Measurements from ENCODE around the gene CCDC40. TPM values are rescaled to one million over a fixed set of nuclear protein-coding genes. Genes with fewer than 3 reads are reported as not detected.
A peak's percentile ranks its signal among the peaks of the same experiment; 100 is the strongest.

The CCDC40 gene
- total RNA-seq, 2 experiments from 2014 or later: 0.20 to 0.84 TPM

DNA sequence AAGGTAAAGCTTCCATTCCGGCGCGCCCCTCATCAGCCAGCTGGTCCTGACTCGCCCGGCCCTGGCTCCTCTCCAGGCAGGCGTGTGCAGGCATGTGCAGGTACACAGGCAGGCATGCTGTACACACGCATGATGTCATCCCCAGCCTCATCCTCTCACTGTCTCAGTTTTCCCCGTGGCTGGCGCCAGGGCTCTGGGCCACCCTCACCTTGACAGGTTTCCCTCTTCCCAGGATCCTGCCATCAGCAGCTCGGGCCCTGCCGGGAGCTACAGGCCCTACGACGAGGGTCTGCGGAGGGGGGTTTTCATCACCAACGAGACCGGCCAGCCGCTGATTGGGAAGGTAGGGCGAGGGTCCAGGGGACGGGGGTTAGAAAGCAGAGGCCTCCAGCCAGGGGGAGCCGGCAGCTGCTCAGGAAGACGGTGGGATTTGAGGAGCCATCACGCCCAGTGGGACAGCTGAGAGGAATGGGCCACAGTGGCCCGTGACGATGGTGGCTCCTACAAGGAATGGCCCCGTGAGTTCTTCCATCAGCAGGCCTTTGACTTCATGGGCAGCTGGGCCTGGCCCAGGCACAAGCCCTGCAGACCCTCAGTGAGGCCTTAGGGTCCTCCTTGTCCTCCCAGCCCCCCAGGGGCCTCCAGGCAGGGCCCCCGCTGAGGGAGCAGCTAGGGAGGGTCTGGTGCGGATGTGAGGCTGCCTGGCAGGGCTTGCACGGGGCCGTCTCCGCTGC lies 73.4 kb downstream of the CCDC40 start:
- CTCF ChIA-PET: interaction anchor here (2.1 kb wide), 1 partner anchor 8 kb away, joined by 8 read pairs; the partner anchor contains the start of gene GAA
- ATAC-seq: no peak
- Mint-ChIP-seq H3K27me3 (no peaks in the 10 kb centered on the region), H3K36me3 (no peaks in the 10 kb centered on the region), H3K9me3 (ENCODE audit: low read depth) (no peaks in the 10 kb centered on the region), H3K4me3 (no peak overlapping the region), H3K27ac (no peak overlapping the region), H3K4me1 (no peaks in the 10 kb centered on the region)
- no peak for DNase-seq

DNA sequence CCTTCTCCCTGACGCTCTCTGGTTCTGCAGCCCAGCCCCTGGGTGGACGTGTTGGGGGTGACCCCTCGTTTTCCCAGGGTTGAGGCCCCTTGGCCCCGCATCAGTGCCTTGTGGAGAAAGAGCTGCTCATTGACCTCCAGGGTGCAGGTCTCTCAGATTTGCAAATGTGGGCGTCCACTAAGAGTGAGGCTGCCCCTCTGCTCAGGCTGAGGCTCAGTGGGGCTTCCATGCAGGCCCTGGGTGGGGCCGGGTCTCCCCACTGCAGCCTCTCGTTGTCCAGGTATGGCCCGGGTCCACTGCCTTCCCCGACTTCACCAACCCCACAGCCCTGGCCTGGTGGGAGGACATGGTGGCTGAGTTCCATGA lies 74.0 kb downstream of the CCDC40 start:
- no peak overlapping the region for H3K27ac Mint-ChIP-seq
- ATAC-seq: no peak
- no peak overlapping the region for H3K4me3 Mint-ChIP-seq

DNA sequence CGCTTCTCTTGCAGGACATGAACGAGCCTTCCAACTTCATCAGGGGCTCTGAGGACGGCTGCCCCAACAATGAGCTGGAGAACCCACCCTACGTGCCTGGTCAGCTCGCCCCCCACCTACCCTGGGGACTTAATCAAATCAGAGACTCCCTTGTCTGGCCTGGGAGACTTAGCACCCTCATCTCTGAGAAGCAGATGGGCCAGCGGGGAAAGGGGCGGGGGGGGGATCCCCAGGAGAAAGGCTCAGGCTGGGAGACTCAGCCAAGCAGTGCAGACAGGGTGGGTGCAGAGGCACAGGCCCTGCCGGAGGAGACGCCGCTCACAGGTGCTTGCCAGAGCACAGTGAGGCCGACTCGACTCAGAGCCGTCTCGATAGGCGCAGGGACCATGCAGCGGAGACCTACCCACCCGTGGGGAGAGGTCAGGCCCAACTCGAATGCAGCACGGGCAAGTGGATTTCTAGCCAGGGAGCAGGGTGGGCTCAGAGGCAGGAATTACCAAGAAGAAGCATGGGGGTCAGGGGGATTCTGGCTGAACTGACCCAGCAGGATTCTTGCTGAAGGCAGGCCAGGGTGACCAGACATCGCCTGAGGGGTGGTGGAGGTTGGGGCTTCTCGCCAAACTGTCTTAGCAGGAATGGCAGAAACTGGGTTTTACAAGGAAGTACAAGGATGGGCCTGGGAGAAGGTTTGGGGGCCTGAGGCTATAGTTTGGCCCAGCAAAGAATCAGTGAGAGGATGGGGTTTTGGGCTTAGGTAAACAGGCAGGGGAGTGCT lies 74.7 kb downstream of the CCDC40 start:
- no peak for DNase-seq
- CTCF ChIA-PET: interaction anchor here (2.1 kb wide), 1 partner anchor 10 kb away, joined by 8 read pairs; the partner anchor contains the start of gene GAA
- Mint-ChIP-seq H3K4me3 (no peak overlapping the region), H3K36me3 (no peaks in the 10 kb centered on the region), H3K9me3 (ENCODE audit: low read depth) (no peaks in the 10 kb centered on the region), H3K4me1 (no peaks in the 10 kb centered on the region), H3K27me3 (no peaks in the 10 kb centered on the region), H3K27ac (no peak overlapping the region)
- no peak for ATAC-seq

More for the DNA sequence above, 74.0 kb downstream of the CCDC40 start:
- H3K4me1 Mint-ChIP-seq: no peaks in the 10 kb centered on the region
- no peaks in the 10 kb centered on the region for H3K9me3 Mint-ChIP-seq (ENCODE audit: low read depth)
- no peaks in the 10 kb centered on the region for H3K36me3 Mint-ChIP-seq
- CTCF ChIA-PET: interaction anchor here (2.1 kb wide), 1 partner anchor 9 kb away, joined by 8 read pairs; the partner anchor contains the start of gene GAA
- no peak for DNase-seq
- no peaks in the 10 kb centered on the region for H3K27me3 Mint-ChIP-seq

DNA sequence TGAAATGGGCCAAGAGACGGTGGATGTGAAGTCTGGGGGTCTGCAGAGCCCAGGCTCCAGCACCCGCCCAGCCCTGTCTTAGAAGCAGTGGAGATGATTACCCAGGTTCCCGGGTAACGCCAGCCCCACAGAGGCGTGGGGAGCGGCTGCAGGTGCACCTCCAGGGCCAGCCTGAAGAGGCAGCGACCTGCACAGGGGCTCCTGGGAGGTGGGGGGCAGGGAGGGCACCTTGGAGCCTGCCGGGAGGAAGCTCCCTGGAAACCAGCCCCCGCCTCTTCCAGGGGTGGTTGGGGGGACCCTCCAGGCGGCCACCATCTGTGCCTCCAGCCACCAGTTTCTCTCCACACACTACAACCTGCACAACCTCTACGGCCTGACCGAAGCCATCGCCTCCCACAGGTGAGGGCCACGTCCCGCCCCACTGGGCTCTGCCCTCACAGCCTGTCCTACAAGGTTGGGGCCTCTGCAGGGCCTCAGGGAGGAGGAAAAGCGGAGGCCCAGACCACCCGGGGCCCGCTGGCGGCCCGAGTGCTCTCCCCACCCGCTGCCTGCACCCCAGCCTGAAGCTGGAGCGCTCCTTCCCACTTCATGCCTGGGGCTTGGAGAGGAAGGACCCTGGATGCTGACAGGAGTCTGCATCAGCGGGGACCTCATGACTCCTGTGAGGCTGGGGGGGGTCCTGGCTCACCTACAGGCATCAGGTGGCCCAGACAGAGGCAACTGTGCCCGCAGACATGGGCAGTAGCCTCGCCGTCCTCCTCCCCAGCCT lies 75.4 kb downstream of the CCDC40 start:
- Mint-ChIP-seq H3K27me3 (no peaks in the 10 kb centered on the region), H3K9me3 (ENCODE audit: low read depth) (no peaks in the 10 kb centered on the region), H3K27ac (no peak overlapping the region), H3K4me1 (no peaks in the 10 kb centered on the region), H3K4me3 (no peak overlapping the region), H3K36me3 (no peaks in the 10 kb centered on the region)
- ATAC-seq: peak; percentile 46
- CTCF ChIA-PET: interaction anchor here (1.1 kb wide), 1 partner anchor 30 kb away, joined by 3 read pairs; no protein-coding TSS in a partner anchor
- no peak for DNase-seq

DNA sequence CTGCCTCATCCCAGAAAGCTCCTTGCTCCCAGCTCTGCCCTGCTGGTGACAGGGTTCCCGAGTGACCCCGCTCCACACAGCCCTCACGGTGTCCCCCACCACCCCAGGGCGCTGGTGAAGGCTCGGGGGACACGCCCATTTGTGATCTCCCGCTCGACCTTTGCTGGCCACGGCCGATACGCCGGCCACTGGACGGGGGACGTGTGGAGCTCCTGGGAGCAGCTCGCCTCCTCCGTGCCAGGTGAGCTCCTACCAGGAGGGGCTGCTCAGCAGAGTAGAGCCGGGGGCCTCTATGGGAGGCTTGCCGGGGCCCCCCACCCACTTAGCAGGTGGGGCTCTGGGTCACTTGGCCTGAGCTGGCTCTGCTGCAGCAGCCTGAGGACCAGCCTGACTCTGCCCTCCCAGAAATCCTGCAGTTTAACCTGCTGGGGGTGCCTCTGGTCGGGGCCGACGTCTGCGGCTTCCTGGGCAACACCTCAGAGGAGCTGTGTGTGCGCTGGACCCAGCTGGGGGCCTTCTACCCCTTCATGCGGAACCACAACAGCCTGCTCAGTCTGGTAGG lies 76.1 kb downstream of the CCDC40 start:
- H3K27ac Mint-ChIP-seq: no peak overlapping the region
- H3K4me1 Mint-ChIP-seq: no peaks in the 10 kb centered on the region
- no peak for ATAC-seq
- H3K9me3 Mint-ChIP-seq (ENCODE audit: low read depth): no peaks in the 10 kb centered on the region
- H3K27me3 Mint-ChIP-seq: no peaks in the 10 kb centered on the region
- CTCF ChIA-PET: interaction anchor here (1.1 kb wide), 1 partner anchor 30 kb away, joined by 3 read pairs; no protein-coding TSS in a partner anchor
- H3K36me3 Mint-ChIP-seq: no peaks in the 10 kb centered on the region
- H3K4me3 Mint-ChIP-seq: no peak overlapping the region
- DNase-seq: no peak

DNA sequence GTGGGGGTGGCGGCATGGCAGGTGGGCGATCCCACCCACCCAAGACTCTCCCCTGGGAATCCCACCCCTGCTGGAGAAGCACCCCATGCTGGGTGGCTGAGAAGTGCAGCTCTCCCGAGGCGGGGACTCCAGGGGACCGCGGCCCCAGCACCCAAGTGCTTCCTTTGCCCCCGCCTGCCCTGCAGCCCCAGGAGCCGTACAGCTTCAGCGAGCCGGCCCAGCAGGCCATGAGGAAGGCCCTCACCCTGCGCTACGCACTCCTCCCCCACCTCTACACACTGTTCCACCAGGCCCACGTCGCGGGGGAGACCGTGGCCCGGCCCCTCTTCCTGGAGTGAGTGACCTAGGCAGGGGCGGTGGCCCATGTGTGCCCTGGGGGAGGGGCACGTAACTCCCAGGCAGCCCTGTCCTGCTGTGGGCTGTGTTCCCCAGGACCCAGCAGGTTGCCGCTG lies 76.6 kb downstream of the CCDC40 start:
- CTCF ChIA-PET: interaction anchor here (1.1 to 4.6 kb wide), 2 partner anchors 12 to 31 kb away, joined by 3 to 19 read pairs; partner anchors contain the start of gene GAA

DNA sequence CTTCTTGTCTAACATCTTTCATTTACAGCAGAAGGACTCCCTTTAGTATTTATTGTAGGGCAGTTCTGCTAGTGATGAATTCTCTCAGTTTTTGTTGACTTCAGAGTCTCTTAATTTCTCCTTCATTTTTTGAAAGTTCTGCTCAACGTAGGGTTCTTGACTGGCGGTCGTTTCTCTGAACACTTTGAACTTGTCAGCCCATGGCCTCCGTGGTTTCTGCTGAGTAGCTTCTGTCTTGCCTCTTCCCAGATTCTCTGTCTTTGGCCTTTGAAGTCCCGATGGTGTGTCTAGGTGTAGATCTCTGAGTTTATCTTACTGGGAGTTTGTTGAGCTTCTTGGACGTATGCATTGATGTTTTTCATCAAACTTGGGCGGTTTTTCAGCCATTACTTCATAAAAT lies 78.3 kb downstream of the CCDC40 start:
- no peak overlapping the region for H3K27ac Mint-ChIP-seq
- CTCF ChIA-PET: interaction anchor here (0.8 to 4.6 kb wide), 3 partner anchors 13 to 82 kb away, joined by 3 to 19 read pairs (median 5); partner anchors contain the start of gene GAA
- no peak for DNase-seq
- no peak overlapping the region for H3K4me3 Mint-ChIP-seq
- ATAC-seq: no peak
- H3K9me3 Mint-ChIP-seq (ENCODE audit: low read depth): no peaks in the 10 kb centered on the region
- H3K4me1 Mint-ChIP-seq: no peaks in the 10 kb centered on the region
- no peaks in the 10 kb centered on the region for H3K27me3 Mint-ChIP-seq
- no peaks in the 10 kb centered on the region for H3K36me3 Mint-ChIP-seq

More for the DNA sequence above, 76.6 kb downstream of the CCDC40 start:
- DNase-seq (no peak), ATAC-seq (no peak)
- H3K4me1 Mint-ChIP-seq: no peaks in the 10 kb centered on the region
- H3K27ac Mint-ChIP-seq: no peak overlapping the region
- H3K36me3 Mint-ChIP-seq: no peaks in the 10 kb centered on the region
- H3K4me3 Mint-ChIP-seq: no peak overlapping the region
- H3K9me3 Mint-ChIP-seq (ENCODE audit: low read depth): no peaks in the 10 kb centered on the region
- H3K27me3 Mint-ChIP-seq: no peaks in the 10 kb centered on the region

DNA sequence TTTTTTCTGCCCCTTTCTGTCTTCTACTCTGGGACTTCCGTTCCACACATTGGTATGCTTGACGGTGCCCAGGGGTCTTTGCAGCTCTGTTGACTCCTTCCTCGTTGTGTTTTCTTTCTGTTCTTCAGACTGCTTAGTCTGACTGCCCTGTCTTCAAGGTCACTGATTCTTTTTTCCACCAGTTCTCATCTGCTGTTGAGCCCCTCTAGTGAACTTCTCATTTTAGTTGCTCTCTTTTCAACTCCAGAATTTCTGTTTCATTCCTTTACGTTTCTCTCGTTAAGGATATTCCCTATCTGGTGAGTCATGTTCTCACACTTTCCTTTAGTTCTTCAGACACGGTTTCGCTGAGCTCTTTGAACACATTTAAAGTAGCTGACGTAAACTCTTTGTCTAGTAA lies 78.7 kb downstream of the CCDC40 start:
- no peak overlapping the region for H3K27ac Mint-ChIP-seq
- no peak overlapping the region for H3K4me3 Mint-ChIP-seq
- no peak for ATAC-seq

DNA sequence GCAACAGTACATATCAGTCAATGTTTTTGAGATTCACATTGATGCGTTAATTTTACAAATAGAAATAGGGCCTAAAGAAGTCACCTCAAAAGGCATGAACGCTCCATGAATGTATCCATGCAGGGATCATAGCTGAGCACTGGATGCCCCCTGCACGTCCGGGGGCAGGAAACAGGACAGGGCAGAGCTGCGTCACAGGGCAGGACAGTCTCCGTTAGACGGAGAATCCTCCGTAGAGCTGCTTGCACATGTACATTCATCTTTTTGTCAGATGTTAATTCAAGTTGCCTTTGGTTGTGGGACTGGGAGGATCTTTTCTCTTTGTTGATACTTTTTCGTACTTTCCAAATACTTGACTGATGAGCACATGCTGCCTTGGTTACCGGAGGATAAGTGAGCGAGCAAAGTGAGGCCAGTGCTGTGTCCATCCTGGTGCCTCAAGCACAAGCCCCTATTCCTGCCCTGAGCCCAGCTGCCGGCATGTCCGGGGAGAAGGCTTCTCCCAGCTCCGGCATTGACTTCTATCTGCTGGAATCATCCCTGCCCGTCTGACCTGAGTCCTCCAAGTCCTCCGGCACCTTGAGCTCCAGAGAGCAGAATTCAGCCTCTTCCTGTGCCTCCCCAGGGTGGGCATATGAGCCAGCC lies 80.0 kb downstream of the CCDC40 start:
- DNase-seq (no peak), ATAC-seq (no peak)
- no peaks in the 10 kb centered on the region for H3K27me3 Mint-ChIP-seq
- H3K9me3 Mint-ChIP-seq (ENCODE audit: low read depth): no peaks in the 10 kb centered on the region
- no peaks in the 10 kb centered on the region for H3K4me1 Mint-ChIP-seq
- no peak overlapping the region for H3K27ac Mint-ChIP-seq
- H3K36me3 Mint-ChIP-seq: no peaks in the 10 kb centered on the region
- no peak overlapping the region for H3K4me3 Mint-ChIP-seq
- CTCF ChIA-PET: interaction anchor here (1.1 to 4.6 kb wide), 2 partner anchors 15 to 29 kb away, joined by 3 to 19 read pairs; partner anchors contain the start of gene GAA

More for the DNA sequence above, 78.7 kb downstream of the CCDC40 start:
- no peaks in the 10 kb centered on the region for H3K9me3 Mint-ChIP-seq (ENCODE audit: low read depth)
- H3K36me3 Mint-ChIP-seq: no peaks in the 10 kb centered on the region
- CTCF ChIA-PET: interaction anchor here (0.8 to 4.6 kb wide), 3 partner anchors 14 to 81 kb away, joined by 3 to 19 read pairs (median 5); partner anchors contain the start of gene GAA
- DNase-seq: no peak
- H3K27me3 Mint-ChIP-seq: no peaks in the 10 kb centered on the region
- H3K4me1 Mint-ChIP-seq: no peaks in the 10 kb centered on the region

DNA sequence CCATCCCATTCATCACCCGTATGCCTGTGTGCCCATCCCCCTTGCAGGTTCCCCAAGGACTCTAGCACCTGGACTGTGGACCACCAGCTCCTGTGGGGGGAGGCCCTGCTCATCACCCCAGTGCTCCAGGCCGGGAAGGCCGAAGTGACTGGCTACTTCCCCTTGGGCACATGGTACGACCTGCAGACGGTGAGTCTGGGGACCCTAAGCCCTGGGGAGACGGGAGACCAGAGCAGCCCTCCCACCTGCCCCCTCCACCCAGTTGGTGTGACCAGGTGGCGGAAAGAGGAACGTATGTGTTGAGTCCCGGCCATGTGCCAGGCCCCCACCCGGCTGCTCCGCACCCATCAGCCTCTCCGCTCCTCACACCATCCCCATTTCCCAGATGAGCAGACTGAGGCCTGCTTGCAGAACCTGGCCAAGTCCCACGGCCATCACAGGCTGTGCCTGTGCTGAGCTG lies 80.5 kb downstream of the CCDC40 start:
- CTCF ChIA-PET: interaction anchor here (4.6 kb wide), 1 partner anchor 16 kb away, joined by 19 read pairs; the partner anchor contains the start of gene GAA
- ATAC-seq (no peak), DNase-seq (no peak)
- H3K27ac Mint-ChIP-seq: no peak overlapping the region
- no peaks in the 10 kb centered on the region for H3K36me3 Mint-ChIP-seq
- no peaks in the 10 kb centered on the region for H3K27me3 Mint-ChIP-seq
- H3K4me3 Mint-ChIP-seq: no peak overlapping the region
- H3K9me3 Mint-ChIP-seq (ENCODE audit: low read depth): no peaks in the 10 kb centered on the region
- no peaks in the 10 kb centered on the region for H3K4me1 Mint-ChIP-seq

DNA sequence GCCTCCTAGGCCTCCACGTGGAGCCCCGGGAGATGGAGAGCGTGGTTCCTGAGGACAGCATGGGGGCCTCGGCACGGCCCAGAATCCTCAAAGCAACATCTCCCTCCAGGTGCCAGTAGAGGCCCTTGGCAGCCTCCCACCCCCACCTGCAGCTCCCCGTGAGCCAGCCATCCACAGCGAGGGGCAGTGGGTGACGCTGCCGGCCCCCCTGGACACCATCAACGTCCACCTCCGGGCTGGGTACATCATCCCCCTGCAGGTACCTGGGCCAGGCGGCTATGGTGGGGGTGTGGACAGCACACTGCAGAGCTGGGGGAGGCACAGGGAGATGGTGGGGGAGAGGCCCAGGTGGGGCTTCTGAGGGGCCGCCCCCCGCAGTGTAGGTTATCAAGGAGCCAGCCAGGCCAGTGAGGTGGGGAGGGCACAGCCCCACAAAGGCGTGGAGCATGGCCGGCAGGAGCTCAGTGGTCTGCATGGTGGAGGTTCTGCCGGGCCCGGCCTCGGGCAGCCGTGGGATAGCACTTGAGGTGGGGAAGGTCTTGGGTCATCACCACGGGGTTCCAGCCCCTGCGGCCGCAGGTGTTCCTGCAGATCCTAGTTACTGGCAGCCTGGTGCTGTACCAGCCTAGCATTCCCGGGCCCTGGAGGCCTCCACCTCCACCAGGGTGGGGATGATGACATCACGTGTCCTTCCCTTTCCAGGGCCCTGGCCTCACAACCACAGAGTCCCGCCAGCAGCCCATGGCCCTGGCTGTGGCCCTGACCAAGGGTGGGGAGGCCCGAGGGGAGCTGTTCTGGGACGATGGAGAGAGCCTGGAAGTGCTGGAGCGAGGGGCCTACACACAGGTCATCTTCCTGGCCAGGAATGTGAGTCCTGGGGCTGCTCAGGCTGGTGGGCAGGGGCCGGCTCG lies 81.3 kb downstream of the CCDC40 start:
- Mint-ChIP-seq H3K4me3 (no peak overlapping the region), H3K36me3 (no peaks in the 10 kb centered on the region), H3K9me3 (ENCODE audit: low read depth) (no peaks in the 10 kb centered on the region), H3K27me3 (no peaks in the 10 kb centered on the region), H3K4me1 (no peaks in the 10 kb centered on the region), H3K27ac (no peak overlapping the region)
- DNase-seq (no peak), ATAC-seq (no peak)
- CTCF ChIA-PET: interaction anchor here (4.6 kb wide), 1 partner anchor 16 kb away, joined by 19 read pairs; the partner anchor contains the start of gene GAA
